Measurements from ENCODE around the gene MMP14.

GRCh38 chr14:22887260-22887989 is 51.0 kb downstream of the MMP14 start:
- TF ChIP-seq EZH2phosphoT487 (IDR thresholded peaks at IDR 0.05; ENCODE audit: low read length) (no peak), CTCF (IDR thresholded peaks at IDR 0.05; ENCODE audit: low read length) (no peak), EZH2 (optimal IDR thresholded peaks at IDR 0.05; ENCODE audit: low read depth, low read length) (no peak)

All from MM.1S (cell line).